Mesangial cell (primary cell): ENCODE data around the gene ZNF320. TPM values are rescaled to one million over a fixed set of nuclear protein-coding genes. Genes with fewer than 3 reads are reported as not detected.

Experiments used
- total RNA-seq: library from RNA; depleted of rRNA; stranded (reverse); fragments of >200 nt; gene quantifications from 2 replicates; pipeline ENCODE4 v1.2.3, GENCODE V29; 2015

The ZNF320 gene
- total RNA-seq: 6.8 and 15.2 TPM in 2 replicates

GRCh38 chr19:52897138-52897935 lies at the start of gene ZNF320:
Gene ZNF320 (minus strand): TSS chr19:52897635. CDS start chr19:52890255, 7,380 bp downstream.

DNA sequence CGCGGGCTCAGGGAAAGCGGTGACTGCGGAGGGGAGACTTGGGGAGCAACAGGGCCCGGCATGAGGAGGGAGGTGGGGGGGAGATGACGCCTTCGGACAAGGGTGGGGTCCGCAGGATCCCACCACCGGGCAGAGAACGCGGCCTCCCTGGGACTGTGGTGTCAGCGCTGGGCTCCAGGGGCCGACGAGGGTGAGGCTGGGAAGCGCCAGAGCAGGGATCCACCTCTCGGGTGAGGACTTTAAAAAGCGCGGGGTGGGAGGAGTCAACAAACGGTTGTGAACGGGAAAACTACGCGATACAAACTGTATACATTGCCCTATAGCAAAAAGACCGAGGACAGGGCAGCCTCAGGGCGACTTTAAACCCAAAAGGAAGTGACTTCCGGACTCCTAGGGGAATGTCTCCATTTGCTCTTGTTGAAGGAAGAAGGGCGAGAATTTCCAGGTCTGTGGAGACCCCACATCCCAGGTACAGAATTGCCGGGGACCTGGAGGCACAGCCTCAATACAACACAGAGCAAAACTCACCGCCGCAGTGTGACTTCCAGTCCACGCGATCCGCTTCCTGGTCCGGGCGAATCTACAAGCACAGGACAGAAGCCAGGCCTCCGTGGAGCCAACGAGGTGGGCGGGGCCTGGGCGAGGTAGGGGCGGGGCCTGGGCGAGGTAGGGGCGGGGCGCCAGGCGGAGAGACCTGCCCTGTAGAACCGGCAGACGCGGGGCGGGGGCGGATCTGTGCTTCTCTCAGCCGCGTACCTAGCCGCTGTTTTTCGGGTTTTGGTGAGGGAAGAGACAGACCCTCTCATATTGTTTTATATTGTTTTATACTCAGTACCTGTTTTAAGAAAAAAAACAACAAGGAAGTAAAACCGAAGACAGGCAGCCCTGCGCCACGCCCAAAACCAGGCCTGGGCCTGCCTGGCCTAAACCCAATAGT lies 25.7 kb upstream of the ZNF320 start, which contains the start of gene ZNF888:
Gene ZNF888, minus strand, starts transcription at position 588 of the 937 bp plus-strand sequence. CDS start 5,555 bp downstream, outside the sequence.

GRCh38 chr19:52857378-52858191 lies 39.9 kb downstream of the ZNF320 start, which contains the start of gene ZNF468:
Gene ZNF468 (minus strand): TSS chr19:52857619. CDS start chr19:52854272, 3,347 bp downstream.

Other genes with a start within 250 kb of the ZNF320 start
- 8.1 and 9.1 TPM in 2 replicates for gene ZNF611, start 162.6 kb downstream of the ZNF320 start, total RNA-seq
- gene ZNF600, start 110.8 kb downstream of the ZNF320 start, total RNA-seq: 2.0 and 3.9 TPM in 2 replicates
- gene ZNF28, start 76.0 kb downstream of the ZNF320 start, total RNA-seq: 7.0 and 16.4 TPM in 2 replicates
- 9.1 and 12.0 TPM in 2 replicates for gene ZNF468, start 40.0 kb downstream of the ZNF320 start, total RNA-seq
- gene ZNF888, start 25.8 kb upstream of the ZNF320 start, total RNA-seq: 3.3 and 5.8 TPM in 2 replicates
- 6.1 and 6.5 TPM in 2 replicates for gene ZNF816, start 65.2 kb upstream of the ZNF320 start, total RNA-seq
- gene ERVV-1, start 116.3 kb upstream of the ZNF320 start, total RNA-seq: not detected in 2 replicates
- not detected in 2 replicates for gene ERVV-2, start 147.1 kb upstream of the ZNF320 start, total RNA-seq
- 8.3 and 17.1 TPM in 2 replicates for gene ZNF160, start 205.8 kb upstream of the ZNF320 start, total RNA-seq
- 0.98 and 2.2 TPM in 2 replicates for gene ZNF415, start 235.3 kb upstream of the ZNF320 start, total RNA-seq